Fibroblast of lung (primary cell): ENCODE data around the gene SLC35F3. TPM values are rescaled to one million over a fixed set of nuclear protein-coding genes. Genes with fewer than 3 reads are reported as not detected.

ENCODE experiments used
- DNase-seq, 2 donors: peaks; one replicate each; pipeline versions ENCODE4 v3.0.0 to v3.0.0-alpha.2; 2010; ENCODE audit warnings: low read depth in 2 of 2
- H2AFZ ChIP-seq: 2 replicates; pipeline ENCODE4 v1.5.1; 2012; ENCODE audit warnings: low read length, control low read depth, inconsistent platforms
- H3K27ac ChIP-seq: 2 replicates; pipeline ENCODE4 v1.5.1; 2011; ENCODE audit warnings: low read length, control low read depth; ENCODE audit not compliant: insufficient read depth
- H3K27me3 ChIP-seq: 2 replicates; pipeline ENCODE4 v1.5.1; 2011; ENCODE audit warnings: mild to moderate bottlenecking, low read length; ENCODE audit not compliant: control insufficient read depth, insufficient read depth
- H3K36me3 ChIP-seq: 2 replicates; pipeline ENCODE4 v1.5.1; 2011; ENCODE audit warnings: low read length; ENCODE audit not compliant: control insufficient read depth, insufficient read depth
- H3K4me1 ChIP-seq: 2 replicates; pipeline ENCODE4 v1.5.1; 2011; ENCODE audit warnings: low read length; ENCODE audit not compliant: control insufficient read depth, insufficient read depth; ENCODE audit errors: extremely low read depth
- H3K4me2 ChIP-seq: 2 replicates; pipeline ENCODE4 v1.5.1; 2011; ENCODE audit warnings: low read length, control low read depth; ENCODE audit not compliant: insufficient read depth; ENCODE audit errors: extremely low read depth
- H3K4me3 ChIP-seq, 4 experiments: fragments of 200-600 bp in 1 of 4; sonication (generic) in 1 of 4; replicated peaks in 1 of 4; 2 replicates each; pipeline ENCODE4 v1.5.1; 2011 to 2016; ENCODE audit warnings: low read length in 4 of 4, low read depth in 3 of 4, mild to moderate bottlenecking in 3 of 4, control low read depth in 2 of 4, inconsistent platforms in 1 of 4, mixed read lengths in 1 of 4; ENCODE audit not compliant: insufficient read depth in 1 of 4; ENCODE audit errors: control extremely low read depth in 1 of 4
- H3K79me2 ChIP-seq: 2 replicates; pipeline ENCODE4 v1.5.1; 2012; ENCODE audit warnings: mild to moderate bottlenecking, low read length, inconsistent platforms; ENCODE audit not compliant: control insufficient read depth, insufficient read depth
- H3K9ac ChIP-seq: 2 replicates; pipeline ENCODE4 v1.5.1; 2011; ENCODE audit warnings: mild to moderate bottlenecking, low read length, control low read depth; ENCODE audit not compliant: insufficient read depth
- H3K9me3 ChIP-seq: 2 replicates; pipeline ENCODE4 v1.5.1; 2012; ENCODE audit warnings: low read depth, low read length; ENCODE audit not compliant: control insufficient read depth, insufficient read depth
- H4K20me1 ChIP-seq: 2 replicates; pipeline ENCODE4 v1.5.1; 2011; ENCODE audit warnings: low read length; ENCODE audit not compliant: control insufficient read depth, insufficient read depth; ENCODE audit errors: extremely low read depth
- EZH2 ChIP-seq: IDR thresholded peaks from 2 replicates; pipeline ENCODE4 v1.5.1; 2012; ENCODE audit warnings: low read length, control low read depth, mild to moderate bottlenecking; ENCODE audit errors: missing control alignments
- polyA plus RNA-seq, 2 donors: library from polyadenylated mRNA; depleted of rRNA in 1 of 2; stranded (reverse) in 1 of 2; unstranded in 1 of 2; fragments of >200 nt; gene quantifications; 2 replicates each; pipeline ENCODE4 v1.2.1, GENCODE V29; 2011 to 2012; ENCODE audit warnings: missing spikeins in 1 of 2
- total RNA-seq: library from RNA; depleted of rRNA; stranded (reverse); fragments of >200 nt; gene quantifications from 2 replicates; pipeline ENCODE4 v1.2.1, GENCODE V29; 2014
- TF ChIP-seq, protein P1 (sequence below), 2 donors: IDR thresholded peaks in 1 of 2; conservative IDR thresholded peaks in 1 of 2; 1 replicate in 1 of 2; 2 replicates in 1 of 2; pipeline ENCODE4 v1.5.1; 2011 to 2012; ENCODE audit warnings: low read length in 2 of 2, control low read depth in 1 of 2, inconsistent platforms in 1 of 2, low read depth in 1 of 2, mild to moderate bottlenecking in 1 of 2

Gene SLC35F3
- total and polyA plus RNA-seq, 2 donors (not counting 1 experiment from before 2014, with no cell fraction given): not detected

DNA sequence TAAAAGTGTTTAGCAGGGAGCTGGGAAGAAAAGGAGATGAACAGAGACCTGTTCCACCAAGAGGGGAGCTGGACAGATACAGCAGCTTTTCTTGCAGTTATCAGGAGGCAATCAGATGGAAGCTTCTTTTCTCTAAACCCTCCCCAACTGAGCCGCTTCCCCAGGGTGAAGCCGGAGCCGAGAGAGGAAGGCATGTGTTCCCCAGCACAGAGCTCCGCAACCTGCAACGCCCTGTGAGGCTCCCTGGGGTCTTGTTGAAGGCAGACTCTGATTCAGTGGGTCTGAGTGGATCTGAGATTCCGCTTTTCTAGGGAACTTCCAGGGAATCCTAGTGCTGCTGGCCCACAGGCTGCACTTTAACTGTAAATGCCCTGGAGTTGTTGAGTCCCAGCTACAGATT, 329.7 kb downstream of the SLC35F3 start:
- TF ChIP-seq, protein P1, sequence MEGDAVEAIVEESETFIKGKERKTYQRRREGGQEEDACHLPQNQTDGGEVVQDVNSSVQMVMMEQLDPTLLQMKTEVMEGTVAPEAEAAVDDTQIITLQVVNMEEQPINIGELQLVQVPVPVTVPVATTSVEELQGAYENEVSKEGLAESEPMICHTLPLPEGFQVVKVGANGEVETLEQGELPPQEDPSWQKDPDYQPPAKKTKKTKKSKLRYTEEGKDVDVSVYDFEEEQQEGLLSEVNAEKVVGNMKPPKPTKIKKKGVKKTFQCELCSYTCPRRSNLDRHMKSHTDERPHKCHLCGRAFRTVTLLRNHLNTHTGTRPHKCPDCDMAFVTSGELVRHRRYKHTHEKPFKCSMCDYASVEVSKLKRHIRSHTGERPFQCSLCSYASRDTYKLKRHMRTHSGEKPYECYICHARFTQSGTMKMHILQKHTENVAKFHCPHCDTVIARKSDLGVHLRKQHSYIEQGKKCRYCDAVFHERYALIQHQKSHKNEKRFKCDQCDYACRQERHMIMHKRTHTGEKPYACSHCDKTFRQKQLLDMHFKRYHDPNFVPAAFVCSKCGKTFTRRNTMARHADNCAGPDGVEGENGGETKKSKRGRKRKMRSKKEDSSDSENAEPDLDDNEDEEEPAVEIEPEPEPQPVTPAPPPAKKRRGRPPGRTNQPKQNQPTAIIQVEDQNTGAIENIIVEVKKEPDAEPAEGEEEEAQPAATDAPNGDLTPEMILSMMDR (conservative IDR thresholded peaks at IDR 0.05 in 1 of 2, IDR thresholded peaks at IDR 0.05 in 1 of 2; ENCODE audit: low read depth in 1 of 2, low read length in 2 of 2): no peak
- no peak for TF ChIP-seq EZH2
- Histone ChIP-seq H3K4me3 (no peak overlapping the region), H3K27me3 (peaks cover 2% of the 10 kb centered on the region), H3K27ac (no peak overlapping the region), H3K4me1 (no peaks in the 10 kb centered on the region), H3K9me3 (no peaks in the 10 kb centered on the region), H4K20me1 (no peaks in the 10 kb centered on the region), H3K36me3 (no peaks in the 10 kb centered on the region), H3K9ac (no peak overlapping the region), H2AFZ (no peak overlapping the region), H3K4me2 (no peak overlapping the region), H3K79me2 (no peaks in the 10 kb centered on the region)
- DNase-seq: no peak

- DNase-seq: no peak
- Histone ChIP-seq H3K79me2 (no peaks in the 10 kb centered on the region), H3K9me3 (no peaks in the 10 kb centered on the region), H3K4me3 (no peak overlapping the region), H4K20me1 (no peaks in the 10 kb centered on the region), H3K4me2 (no peak overlapping the region), H3K4me1 (no peaks in the 10 kb centered on the region), H3K27me3 (no peaks in the 10 kb centered on the region), H3K27ac (no peak overlapping the region), H3K9ac (no peak overlapping the region), H3K36me3 (no peaks in the 10 kb centered on the region), H2AFZ (no peak overlapping the region)
- TF ChIP-seq, protein P1 (conservative IDR thresholded peaks at IDR 0.05 in 1 of 2, IDR thresholded peaks at IDR 0.05 in 1 of 2; ENCODE audit: low read depth in 1 of 2, low read length in 2 of 2): no peak
- TF ChIP-seq EZH2: no peak
Measured at GRCh38 chr1:234235434-234235881, 331.0 kb downstream of the SLC35F3 start.

DNA sequence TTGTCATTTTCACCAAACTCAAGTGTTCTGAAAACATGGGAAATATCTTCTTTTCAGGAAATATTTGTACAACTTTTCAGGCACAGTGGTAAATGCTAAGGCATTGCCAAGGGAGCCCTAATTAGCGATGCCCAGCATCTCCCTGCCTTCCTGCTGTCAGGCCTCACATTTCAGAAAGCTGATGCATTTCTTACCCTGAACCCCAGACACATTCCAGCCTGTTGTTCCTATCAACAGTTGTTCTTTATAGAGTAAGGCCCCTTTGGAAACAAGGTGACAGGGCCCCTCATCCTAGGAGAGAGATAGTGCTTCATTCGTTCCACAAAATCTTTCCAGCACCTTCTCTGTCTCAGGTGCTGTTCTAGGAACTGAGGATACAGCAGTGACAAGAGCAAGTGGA, 332.9 kb downstream of the SLC35F3 start:
- DNase-seq: no peak
- Histone ChIP-seq H3K4me1 (no peaks in the 10 kb centered on the region), H3K36me3 (no peaks in the 10 kb centered on the region), H3K79me2 (no peaks in the 10 kb centered on the region), H3K4me3 (no peak overlapping the region), H4K20me1 (no peaks in the 10 kb centered on the region), H3K4me2 (no peak overlapping the region), H3K27ac (no peak overlapping the region), H2AFZ (no peak overlapping the region), H3K27me3 (no peaks in the 10 kb centered on the region), H3K9me3 (no peaks in the 10 kb centered on the region), H3K9ac (no peak overlapping the region)
- TF ChIP-seq, protein P1 (conservative IDR thresholded peaks at IDR 0.05 in 1 of 2, IDR thresholded peaks at IDR 0.05 in 1 of 2; ENCODE audit: low read depth in 1 of 2, low read length in 2 of 2): no peak
- TF ChIP-seq EZH2: no peak
